Measurements from ENCODE around the gene AFG1L. TPM values are rescaled to one million over a fixed set of nuclear protein-coding genes. Genes with fewer than 3 reads are reported as not detected.
A peak's percentile ranks its signal among the peaks of the same experiment; 100 is the strongest.
"Not testable (repeated sequence)": the region's sequence is repeated elsewhere in the genome, so short reads cannot be mapped to it uniquely, and the experiment has no call there.

Gene AFG1L
- polyA plus RNA-seq, 1 experiment = 2.3 TPM

DNA sequence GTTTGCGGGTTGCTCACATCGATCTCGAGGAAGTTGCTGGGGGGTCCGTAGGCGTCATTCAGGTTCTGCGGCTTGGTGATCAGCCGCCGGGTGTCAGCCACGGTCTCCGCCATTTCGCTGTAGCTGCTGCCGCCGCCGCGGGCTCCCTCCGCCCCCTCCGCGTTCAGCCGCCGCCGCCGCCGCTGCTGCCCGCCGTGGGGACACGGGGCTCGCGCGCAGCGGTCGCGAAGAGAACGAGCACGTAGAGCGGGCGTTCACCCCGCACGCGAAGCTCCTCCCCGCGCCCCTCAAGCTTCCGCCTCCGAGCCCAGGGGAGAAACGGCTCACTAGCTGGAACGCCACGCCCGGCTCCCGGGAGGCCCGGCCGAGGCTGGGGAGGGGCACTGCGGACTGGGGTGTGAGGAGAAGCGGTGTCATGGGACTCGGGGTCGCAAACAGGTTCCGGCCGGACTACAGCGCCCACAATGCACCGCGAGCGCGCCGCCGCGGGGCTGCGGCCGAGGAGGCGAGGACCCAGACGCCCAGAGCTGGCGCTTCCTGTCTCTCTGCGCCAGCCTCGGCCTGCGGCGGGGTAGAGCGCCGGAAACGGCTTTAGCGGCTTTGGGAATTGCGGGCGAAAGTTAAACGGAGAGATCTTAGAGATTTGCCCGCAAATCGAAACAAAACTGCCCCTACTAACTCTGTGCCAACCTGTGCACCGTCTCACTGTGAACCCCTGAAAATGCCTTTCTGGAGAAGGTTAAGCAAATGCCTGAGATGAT lies 33.9 kb upstream of the AFG1L start, which contains the start of gene SNX3:
Gene SNX3 (minus strand): TSS at position 232 of the 761 bp plus-strand sequence. CDS start 119 bp downstream, at position 113.
- Histone ChIP-seq H3K27ac (ENCODE audit: low read depth, low read length) (peak within 1 kb of the TSS; percentile 86), H3K9me3 (ENCODE audit: control insufficient read depth, insufficient read depth, low read length) (peaks cover 4% of the 10 kb centered on the region; the same call in 1 of the 2 replicates), H3K27me3 (ENCODE audit: control insufficient read depth, insufficient read depth, low read length) (no peaks in the 10 kb centered on the region), H3K4me3 (ENCODE audit: low read depth, low read length) (peak within 1 kb of the TSS; percentile 86)
- TF ChIP-seq, protein P1, sequence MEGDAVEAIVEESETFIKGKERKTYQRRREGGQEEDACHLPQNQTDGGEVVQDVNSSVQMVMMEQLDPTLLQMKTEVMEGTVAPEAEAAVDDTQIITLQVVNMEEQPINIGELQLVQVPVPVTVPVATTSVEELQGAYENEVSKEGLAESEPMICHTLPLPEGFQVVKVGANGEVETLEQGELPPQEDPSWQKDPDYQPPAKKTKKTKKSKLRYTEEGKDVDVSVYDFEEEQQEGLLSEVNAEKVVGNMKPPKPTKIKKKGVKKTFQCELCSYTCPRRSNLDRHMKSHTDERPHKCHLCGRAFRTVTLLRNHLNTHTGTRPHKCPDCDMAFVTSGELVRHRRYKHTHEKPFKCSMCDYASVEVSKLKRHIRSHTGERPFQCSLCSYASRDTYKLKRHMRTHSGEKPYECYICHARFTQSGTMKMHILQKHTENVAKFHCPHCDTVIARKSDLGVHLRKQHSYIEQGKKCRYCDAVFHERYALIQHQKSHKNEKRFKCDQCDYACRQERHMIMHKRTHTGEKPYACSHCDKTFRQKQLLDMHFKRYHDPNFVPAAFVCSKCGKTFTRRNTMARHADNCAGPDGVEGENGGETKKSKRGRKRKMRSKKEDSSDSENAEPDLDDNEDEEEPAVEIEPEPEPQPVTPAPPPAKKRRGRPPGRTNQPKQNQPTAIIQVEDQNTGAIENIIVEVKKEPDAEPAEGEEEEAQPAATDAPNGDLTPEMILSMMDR (IDR thresholded peaks at IDR 0.05; ENCODE audit: low read depth, low read length) = peak; percentile 32
- DNase-seq (ENCODE audit: low read depth, low spot score) = peak; percentile 90
- CTCF ChIA-PET = interaction anchor here (1.0 to 3.2 kb wide), 3 partner anchors 11 to 231 kb away, joined by 3 to 15 read pairs (median 3); no protein-coding TSS in a partner anchor
- POLR2A ChIA-PET = interaction anchor here (0.5 to 1.6 kb wide), 6 partner anchors 12 to 1919 kb away, joined by 3 to 9 read pairs (median 6); partner anchors contain the start of genes AFG1L and WASF1

DNA sequence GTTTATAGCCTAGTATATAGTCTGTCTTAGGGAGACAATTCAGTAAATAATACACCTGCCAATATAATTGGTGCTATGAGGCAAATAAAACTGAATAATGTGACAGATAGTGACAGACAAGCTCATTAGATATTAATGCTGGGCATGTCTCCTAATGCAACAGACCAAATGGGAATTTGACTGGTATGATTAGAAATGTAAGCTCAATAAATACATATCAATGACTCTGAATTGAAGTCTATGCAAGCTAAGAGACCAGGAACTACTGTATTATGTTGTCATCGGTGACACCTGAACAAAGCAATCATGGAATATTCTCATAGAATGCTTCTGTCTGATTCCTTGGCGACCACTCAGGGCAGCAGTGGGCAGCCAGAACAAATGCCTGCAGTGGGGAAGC lies 31.5 kb upstream of the AFG1L start:
- ChIA-PET CTCF (interaction anchor here (0.6 kb wide), 1 partner anchor 110 kb away, joined by 4 read pairs; no protein-coding TSS in a partner anchor), POLR2A (no interaction called here)
- TF ChIP-seq, protein P1 (IDR thresholded peaks at IDR 0.05; ENCODE audit: low read depth, low read length) = no peak
- Histone ChIP-seq H3K9me3 (ENCODE audit: control insufficient read depth, insufficient read depth, low read length) (peaks cover 4% of the 10 kb centered on the region; the same call in 1 of the 2 replicates), H3K27ac (ENCODE audit: low read depth, low read length) (no peak overlapping the region), H3K4me3 (ENCODE audit: low read depth, low read length) (no peak overlapping the region), H3K27me3 (ENCODE audit: control insufficient read depth, insufficient read depth, low read length) (no peaks in the 10 kb centered on the region)
- DNase-seq (ENCODE audit: low read depth, low spot score) = no peak

DNA sequence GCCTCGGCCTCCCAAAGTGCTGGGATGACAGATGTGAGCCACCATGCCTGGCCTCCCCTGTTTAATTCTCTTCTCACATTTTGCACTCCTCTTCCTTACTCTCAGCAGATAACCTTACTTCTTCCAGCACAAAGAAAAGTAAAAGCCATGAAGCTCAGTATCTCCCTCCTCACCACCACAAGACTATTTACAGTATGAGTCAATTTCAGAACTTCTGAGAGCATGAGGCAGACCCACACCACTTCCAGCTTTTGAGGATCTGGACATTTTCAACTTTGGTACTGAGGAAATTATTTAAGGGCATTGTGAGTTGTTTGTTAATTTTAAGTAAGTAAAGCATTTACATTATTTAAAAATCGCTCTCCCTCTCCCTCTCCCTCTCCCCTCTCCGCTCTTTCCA lies 26.0 kb upstream of the AFG1L start:
- no peak for DNase-seq (ENCODE audit: low read depth, low spot score)
- H3K9me3 ChIP-seq (ENCODE audit: control insufficient read depth, insufficient read depth, low read length) = no peaks in the 10 kb centered on the region
- H3K27ac ChIP-seq (ENCODE audit: low read depth, low read length) = no peak overlapping the region
- H3K4me3 ChIP-seq (ENCODE audit: low read depth, low read length) = no peak overlapping the region
- TF ChIP-seq, protein P1 (IDR thresholded peaks at IDR 0.05; ENCODE audit: low read depth, low read length) = no peak
- POLR2A ChIA-PET = no interaction called here
- CTCF ChIA-PET = no interaction called here
- no peaks in the 10 kb centered on the region for H3K27me3 ChIP-seq (ENCODE audit: control insufficient read depth, insufficient read depth, low read length)

DNA sequence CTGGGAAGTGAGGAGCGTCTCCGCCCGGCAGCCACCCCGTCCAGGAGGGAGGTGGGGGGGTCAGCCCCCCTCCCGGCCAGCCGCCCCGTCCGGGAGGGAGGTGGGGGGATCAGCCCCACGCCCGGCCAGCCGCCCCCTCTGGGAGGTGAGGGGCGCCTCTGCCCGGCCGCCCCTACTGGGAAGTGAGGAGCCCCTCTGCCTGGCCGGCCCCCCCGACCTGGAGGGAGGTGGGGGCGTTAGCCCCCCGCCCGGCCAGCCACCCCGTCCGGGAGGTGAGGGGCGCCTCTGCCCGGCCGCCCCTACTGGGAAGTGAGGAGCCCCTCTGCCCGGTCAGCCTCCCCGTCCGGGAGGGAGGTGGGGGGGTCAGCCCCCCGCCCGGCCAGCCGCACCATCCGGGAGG lies 24.9 kb upstream of the AFG1L start:
- H3K27ac ChIP-seq (ENCODE audit: low read depth, low read length); H3K9me3 ChIP-seq (ENCODE audit: control insufficient read depth, insufficient read depth, low read length); POLR2A ChIA-PET; CTCF ChIA-PET; H3K27me3 ChIP-seq (ENCODE audit: control insufficient read depth, insufficient read depth, low read length); DNase-seq (ENCODE audit: low read depth, low spot score); H3K4me3 ChIP-seq (ENCODE audit: low read depth, low read length): not testable (repeated sequence)

DNA sequence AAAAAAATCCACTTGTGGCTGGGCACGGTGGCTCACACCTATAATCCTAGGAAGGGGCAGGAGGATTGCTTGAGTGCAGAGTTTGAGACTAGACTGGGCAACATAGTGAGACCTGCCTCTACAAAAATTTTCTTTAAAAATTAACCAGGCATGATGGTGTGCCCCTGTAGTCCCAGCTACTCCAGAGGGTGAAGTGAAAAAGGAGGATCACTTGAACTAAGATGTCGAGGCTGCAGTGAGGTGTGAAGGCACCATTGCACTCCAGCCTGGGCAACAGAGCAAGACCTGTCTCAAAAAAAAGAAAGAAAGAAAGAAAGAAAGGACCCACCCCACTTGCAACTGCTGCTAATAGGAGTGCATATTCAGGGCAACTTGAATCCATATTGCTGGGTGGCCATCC lies 20.3 kb upstream of the AFG1L start:
- TF ChIP-seq, protein P1 (IDR thresholded peaks at IDR 0.05; ENCODE audit: low read depth, low read length) = no peak
- ChIA-PET CTCF (interaction anchor here (1.2 kb wide), 1 partner anchor 218 kb away, joined by 3 read pairs; no protein-coding TSS in a partner anchor), POLR2A (no interaction called here)
- Histone ChIP-seq H3K9me3 (ENCODE audit: control insufficient read depth, insufficient read depth, low read length) (no peaks in the 10 kb centered on the region), H3K27me3 (ENCODE audit: control insufficient read depth, insufficient read depth, low read length) (no peaks in the 10 kb centered on the region), H3K27ac (ENCODE audit: low read depth, low read length) (no peak overlapping the region), H3K4me3 (ENCODE audit: low read depth, low read length) (no peak overlapping the region)
- no peak for DNase-seq (ENCODE audit: low read depth, low spot score)

All from AG04450 (cell line).